ENCODE measurements around the gene SMIM43. TPM values are rescaled to one million over a fixed set of nuclear protein-coding genes. Genes with fewer than 3 reads are reported as not detected.

SMIM43 gene
- total and polyA plus RNA-seq, 4 donors, result not detected

- Histone ChIP-seq H3K27ac (ENCODE audit: low read depth in 1 of 2, low read length in 2 of 2) (no peak overlapping the region), H3K9me3 (ENCODE audit: control insufficient read depth in 4 of 4, low read length in 3 of 4) (no peaks in the 10 kb centered on the region), H3K4me3 (ENCODE audit: low read depth in 1 of 3, low read length in 3 of 3) (no peak overlapping the region), H3K27me3 (ENCODE audit: control insufficient read depth in 4 of 4, insufficient read depth in 4 of 4, low read length in 3 of 4) (no peaks in the 10 kb centered on the region), H3K36me3 (ENCODE audit: control insufficient read depth in 4 of 4, insufficient read depth in 3 of 4, low read depth in 1 of 4, low read length in 3 of 4) (no peaks in the 10 kb centered on the region), H3K9ac (ENCODE audit: low read depth in 1 of 2, low read length in 2 of 2) (no peak overlapping the region), H3K4me1 (ENCODE audit: control insufficient read depth in 4 of 4, insufficient read depth in 4 of 4, low read length in 3 of 4) (no peaks in the 10 kb centered on the region)
- DNase-seq (ENCODE audit: low spot score), result no peak
- TF ChIP-seq FOXA1 (IDR thresholded peaks at IDR 0.05), result no peak
- no peak for TF ChIP-seq TAF1 (conservative IDR thresholded peaks at IDR 0.05)
- no peak for TF ChIP-seq RXRA (IDR thresholded peaks at IDR 0.05)
- no peak for TF ChIP-seq RAD21 (IDR thresholded peaks at IDR 0.05)
- TF ChIP-seq GABPA (IDR thresholded peaks at IDR 0.05 in 1 of 2, conservative IDR thresholded peaks at IDR 0.05 in 1 of 2), result no peak
- no peak for TF ChIP-seq FOXA2 (IDR thresholded peaks at IDR 0.05)
- TF ChIP-seq YY1 (IDR thresholded peaks at IDR 0.05), result no peak
- TF ChIP-seq JUND (IDR thresholded peaks at IDR 0.05), result no peak
- TF ChIP-seq HNF4G (IDR thresholded peaks at IDR 0.05), result no peak
- no peak for TF ChIP-seq NR2F2 (IDR thresholded peaks at IDR 0.05)
Measured at GRCh38 chr4:121790976-121791375, 26.0 kb upstream of the SMIM43 start.

GRCh38 chr4:121789960-121790829 is 25.2 kb upstream of the SMIM43 start:
- Histone ChIP-seq H3K36me3 (ENCODE audit: control insufficient read depth in 4 of 4, insufficient read depth in 3 of 4, low read depth in 1 of 4, low read length in 3 of 4) (no peaks in the 10 kb centered on the region), H3K27me3 (ENCODE audit: control insufficient read depth in 4 of 4, insufficient read depth in 4 of 4, low read length in 3 of 4) (no peaks in the 10 kb centered on the region), H3K4me1 (ENCODE audit: control insufficient read depth in 4 of 4, insufficient read depth in 4 of 4, low read length in 3 of 4) (no peaks in the 10 kb centered on the region), H3K9ac (ENCODE audit: low read depth in 1 of 2, low read length in 2 of 2) (no peak overlapping the region), H3K4me3 (ENCODE audit: low read depth in 1 of 3, low read length in 3 of 3) (no peak overlapping the region), H3K27ac (ENCODE audit: low read depth in 1 of 2, low read length in 2 of 2) (no peak overlapping the region), H3K9me3 (ENCODE audit: control insufficient read depth in 4 of 4, low read length in 3 of 4) (no peaks in the 10 kb centered on the region)
- WGBS, result 84% methylated on average over 3 of the region's 3 CpGs
- TF ChIP-seq RAD21 (IDR thresholded peaks at IDR 0.05) (no peak), ZBTB33 (IDR thresholded peaks at IDR 0.05) (no peak), FOXA2 (IDR thresholded peaks at IDR 0.05) (no peak), NR2F2 (IDR thresholded peaks at IDR 0.05) (no peak), JUND (IDR thresholded peaks at IDR 0.05) (no peak), RXRA (IDR thresholded peaks at IDR 0.05) (no peak), CTCF (IDR thresholded peaks at IDR 0.05; ENCODE audit: low read depth, low read length, missing input control) (no peak), REST (IDR thresholded peaks at IDR 0.05) (no peak), TAF1 (conservative IDR thresholded peaks at IDR 0.05) (no peak), HNF4G (IDR thresholded peaks at IDR 0.05) (no peak), SP1 (IDR thresholded peaks at IDR 0.05) (no peak), YY1 (IDR thresholded peaks at IDR 0.05) (no peak), ATF3 (IDR thresholded peaks at IDR 0.05) (no peak), HNF4A (conservative IDR thresholded peaks at IDR 0.05) (no peak)
- DNase-seq (ENCODE audit: low spot score), result no peak

All from liver (tissue), 9 donors.